GM19467 (cell line): ENCODE results near the gene NUTF2.

Source experiments
- ATAC-seq: cut with Tn5 transposase; IDR thresholded peaks from one replicate; pipeline ENCODE4 v1.9.1; 2021; ENCODE audit warnings: mild to moderate bottlenecking, moderate library complexity; ENCODE audit not compliant: unreplicated experiment

NUTF2 gene

DNA sequence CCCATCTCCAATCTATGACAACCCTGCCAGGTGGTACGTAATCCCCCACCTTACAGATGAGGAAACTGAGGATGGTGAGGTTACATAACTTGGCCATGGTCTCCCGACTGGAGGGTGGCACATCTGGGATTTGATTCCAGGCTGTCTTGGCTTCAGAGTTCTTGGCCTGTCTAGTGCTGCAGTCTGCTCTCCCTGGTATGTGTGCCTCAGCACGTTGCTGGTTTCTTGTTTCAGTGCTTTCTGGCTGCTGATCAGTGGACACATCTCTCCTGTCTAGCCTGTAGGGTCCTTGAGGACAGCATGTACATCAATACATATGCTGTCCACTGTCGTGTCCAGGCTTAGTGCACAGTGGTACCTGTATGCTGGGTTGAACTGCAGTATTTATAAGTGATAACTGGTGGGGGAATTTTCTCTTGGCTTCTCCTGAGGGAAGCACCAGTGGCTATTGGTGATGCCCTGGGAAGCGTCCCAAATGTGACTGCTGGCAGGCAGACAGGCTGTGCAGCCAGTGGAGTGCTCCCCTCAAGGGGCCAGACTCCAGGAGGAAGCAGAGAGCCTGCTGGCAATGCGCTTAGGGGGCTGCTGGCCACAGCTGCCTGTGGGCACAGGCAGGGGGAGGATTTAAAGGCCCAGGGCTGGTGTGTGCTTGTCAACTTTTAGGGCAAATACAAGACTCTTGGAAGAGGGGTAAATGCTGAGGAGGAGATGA lies 70.6 kb downstream of the NUTF2 start:
- no peak for ATAC-seq

DNA sequence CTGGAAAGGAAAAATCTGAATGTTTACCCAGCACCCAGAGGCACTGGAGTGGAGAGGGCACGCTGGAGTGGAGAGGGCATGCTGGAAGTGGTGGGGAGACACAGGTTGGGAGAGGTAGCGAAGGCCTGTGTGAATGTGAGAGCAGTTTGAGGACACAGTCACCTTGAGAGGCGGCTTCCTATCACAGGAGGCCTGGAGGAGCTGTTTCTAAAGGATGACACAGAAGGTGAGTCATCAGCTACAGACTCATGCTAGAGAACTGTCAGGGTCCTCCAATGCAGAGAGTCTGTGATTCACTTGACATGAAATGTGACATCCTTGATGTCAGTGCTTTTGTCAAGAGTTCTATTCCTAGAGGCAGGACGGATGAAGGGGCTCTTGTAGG lies 71.1 kb downstream of the NUTF2 start:
- no peak for ATAC-seq

DNA sequence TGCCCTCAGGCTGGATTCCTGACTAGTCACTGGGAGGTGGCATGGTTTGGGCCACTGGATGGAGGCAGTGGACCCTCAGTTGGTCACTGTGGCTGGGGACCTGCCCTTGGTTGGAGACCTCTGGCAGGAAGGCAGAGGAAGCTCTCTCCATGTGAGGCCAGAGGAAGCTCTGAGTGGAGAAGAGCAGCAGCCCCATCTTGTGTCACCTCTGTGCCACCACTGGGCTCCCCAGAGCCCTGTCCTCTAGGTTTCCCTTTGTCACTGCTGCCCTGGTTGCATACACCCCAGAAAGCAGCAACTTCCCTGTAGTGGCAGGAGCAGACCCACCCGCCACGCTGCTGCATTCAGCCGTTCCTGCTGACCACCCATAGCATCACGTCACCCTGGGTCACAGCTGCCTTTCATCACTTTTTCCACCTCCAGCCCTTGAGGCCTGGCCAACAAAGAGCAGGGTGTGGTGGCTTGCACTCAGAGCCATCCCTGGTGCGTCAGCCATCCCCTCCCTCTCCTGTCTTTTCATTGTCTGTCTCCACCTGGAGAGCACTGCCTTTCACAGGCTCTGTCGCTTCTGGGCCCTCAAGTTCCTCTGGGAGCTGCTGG lies 73.0 kb downstream of the NUTF2 start:
- no peak for ATAC-seq
